HEK293T (cell line): Measurements from ENCODE around the gene NEMF.

Experiments used
- ARNT ChIP-seq: fragments of 450-650 bp; IDR thresholded peaks from 2 replicates; pipeline ENCODE4 v1.6.1; 2017; ENCODE audit warnings: mild to moderate bottlenecking
- BHLHE40 ChIP-seq: fragments of 450-650 bp; IDR thresholded peaks from 2 replicates; pipeline ENCODE4 v1.6.1; 2016; ENCODE audit warnings: mild to moderate bottlenecking, moderate library complexity, borderline replicate concordance
- ELF4 ChIP-seq: fragments of 450-650 bp; IDR thresholded peaks from 2 replicates; pipeline ENCODE4 v1.6.1; 2017; ENCODE audit warnings: antibody characterized with exemption
- FOXK2 ChIP-seq: fragments of 450-650 bp; IDR thresholded peaks from 2 replicates; pipeline ENCODE4 v1.6.1; 2016; ENCODE audit warnings: mild to moderate bottlenecking
- HDGF ChIP-seq: fragments of 450-650 bp; IDR thresholded peaks from 2 replicates; pipeline ENCODE4 v1.6.1; 2017; ENCODE audit warnings: antibody characterized with exemption, borderline replicate concordance
- PKNOX1 ChIP-seq: fragments of 450-650 bp; IDR thresholded peaks from 2 replicates; pipeline ENCODE4 v1.6.1; 2016
- SP1 ChIP-seq: fragments of 450-650 bp; IDR thresholded peaks from 2 replicates; pipeline ENCODE4 v1.6.1; 2017
- SUZ12 ChIP-seq: fragments of 450-650 bp; IDR thresholded peaks from 2 replicates; pipeline ENCODE4 v1.6.1; 2016; ENCODE audit warnings: mild to moderate bottlenecking
- ZNF384 ChIP-seq: fragments of 450-650 bp; IDR thresholded peaks from 2 replicates; pipeline ENCODE4 v1.6.1; 2016

- no peak for TF ChIP-seq HDGF
- TF ChIP-seq ELF4: no peak
- TF ChIP-seq BHLHE40: no peak
- no peak for TF ChIP-seq SP1
- TF ChIP-seq ARNT: no peak
- no peak for TF ChIP-seq ZNF384
- TF ChIP-seq PKNOX1: no peak
- no peak for TF ChIP-seq FOXK2
- no peak for TF ChIP-seq SUZ12
These were observed 41.0 kb upstream of the NEMF start for GRCh38 chr14:49893309-49894213.
